ENCODE data around the gene PDE9A.

PDE9A gene

DNA sequence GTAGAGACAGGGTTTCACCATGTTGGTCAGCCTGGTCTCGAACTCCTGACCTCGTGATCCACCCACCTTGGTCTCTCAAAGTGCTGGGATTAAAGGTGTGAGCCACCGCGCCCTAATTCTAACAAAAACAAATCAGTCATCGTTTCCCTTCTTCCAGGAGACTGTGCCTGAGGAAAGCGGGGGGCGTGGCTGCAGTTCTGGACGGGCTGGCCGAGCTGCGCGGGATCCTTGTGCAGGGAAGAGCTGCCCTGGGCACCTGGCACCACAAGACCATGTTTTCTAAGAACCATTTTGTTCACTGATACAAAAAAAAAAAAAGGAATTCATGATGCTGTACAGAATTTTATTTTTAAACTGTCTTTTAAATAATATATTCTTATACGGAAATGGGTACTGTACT, 121.7 kb downstream of the PDE9A start:
- DNase-seq (ENCODE audit: low spot score), result no peak

DNA sequence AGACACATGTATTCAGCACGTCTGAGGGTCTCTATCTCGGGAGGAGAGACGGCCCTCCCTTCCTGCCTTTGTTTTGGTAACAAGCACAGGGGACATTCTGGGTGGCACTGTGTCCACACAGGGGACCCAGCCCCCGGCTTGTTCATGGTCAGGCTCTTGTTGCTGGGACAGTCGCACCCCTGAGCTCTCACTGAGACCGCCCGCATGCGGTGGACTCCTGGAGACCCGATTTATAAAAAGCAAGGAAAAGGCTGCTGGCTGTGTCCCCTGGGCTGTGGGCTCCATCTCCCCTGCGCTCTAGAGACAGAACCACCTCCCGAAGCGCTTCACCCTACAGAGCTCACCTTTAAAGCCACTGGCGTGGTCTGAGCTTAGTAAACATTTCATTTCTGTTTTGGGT, 122.5 kb downstream of the PDE9A start:
- no peak for DNase-seq (ENCODE audit: low spot score)

GRCh38 chr21:42777064-42777756, 123.8 kb downstream of the PDE9A start:
- DNase-seq (ENCODE audit: low spot score), result no peak

GRCh38 chr21:42777757-42778344, 124.4 kb downstream of the PDE9A start:
- DNase-seq (ENCODE audit: low spot score), result no peak

DNA sequence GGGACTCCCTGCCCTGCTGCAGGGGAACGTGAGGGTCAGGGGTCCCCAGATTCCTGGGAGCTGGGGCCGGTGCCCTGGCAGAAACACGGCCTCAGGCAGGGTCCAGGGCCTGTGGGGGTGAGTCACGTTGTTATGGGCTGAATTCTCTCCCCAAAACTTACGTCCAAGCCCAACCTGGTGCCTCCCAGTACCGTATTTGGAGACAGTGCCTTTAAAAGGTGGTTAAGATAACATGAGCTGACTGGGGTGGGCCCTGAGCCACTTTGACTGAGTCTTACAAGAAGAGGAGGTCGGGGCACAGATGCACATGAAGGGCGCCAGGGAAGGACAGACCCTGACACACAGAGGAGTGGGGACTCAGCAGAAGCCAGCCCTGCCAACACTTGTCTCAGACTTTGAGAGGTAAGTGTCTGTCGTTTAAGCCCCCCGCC, 126.0 kb downstream of the PDE9A start:
- no peak for DNase-seq (ENCODE audit: low spot score)

- DNase-seq (ENCODE audit: low spot score), result no peak
Measured at GRCh38 chr21:42780617-42781016, 127.2 kb downstream of the PDE9A start.

DNA sequence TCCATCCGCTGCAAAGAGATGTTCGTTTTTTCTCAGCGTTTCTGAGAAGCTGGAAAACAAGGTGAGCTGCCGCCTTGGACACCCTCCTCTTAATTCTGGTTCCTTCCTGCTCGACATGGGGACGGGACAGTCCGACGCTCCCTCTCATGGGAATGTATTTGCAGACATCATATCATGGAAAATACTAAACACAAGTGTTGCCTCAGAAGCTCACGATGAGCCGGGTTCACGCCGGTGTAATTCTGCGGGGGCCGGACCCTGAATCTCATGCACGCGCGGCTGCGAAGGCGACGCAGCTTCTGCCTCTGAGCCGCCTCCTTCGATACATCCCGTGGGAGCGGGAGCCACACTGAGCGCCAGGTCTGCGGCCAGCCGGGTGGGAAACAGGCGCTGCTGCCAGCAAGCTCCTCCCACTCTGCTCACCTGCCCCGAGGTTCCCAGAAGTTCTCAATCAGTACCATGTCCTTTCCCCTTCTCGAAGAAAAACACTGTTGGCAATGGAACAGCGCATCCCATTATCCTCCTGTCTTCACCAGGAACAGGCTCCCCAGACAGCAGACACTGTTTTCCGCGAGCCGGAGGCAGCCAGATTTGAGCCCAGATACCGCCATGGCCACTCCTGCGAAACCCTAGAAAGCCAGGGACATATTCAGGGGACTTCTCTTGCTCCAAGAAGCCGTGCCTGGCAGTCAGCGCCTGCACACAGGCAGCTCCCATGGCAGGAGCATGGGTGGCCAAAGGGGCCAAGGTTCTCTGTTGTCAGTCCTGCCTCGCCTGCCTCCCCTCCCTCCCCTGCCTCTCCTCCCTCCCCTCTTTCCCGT, 127.9 kb downstream of the PDE9A start:
- no peak for DNase-seq (ENCODE audit: low spot score)

DNA sequence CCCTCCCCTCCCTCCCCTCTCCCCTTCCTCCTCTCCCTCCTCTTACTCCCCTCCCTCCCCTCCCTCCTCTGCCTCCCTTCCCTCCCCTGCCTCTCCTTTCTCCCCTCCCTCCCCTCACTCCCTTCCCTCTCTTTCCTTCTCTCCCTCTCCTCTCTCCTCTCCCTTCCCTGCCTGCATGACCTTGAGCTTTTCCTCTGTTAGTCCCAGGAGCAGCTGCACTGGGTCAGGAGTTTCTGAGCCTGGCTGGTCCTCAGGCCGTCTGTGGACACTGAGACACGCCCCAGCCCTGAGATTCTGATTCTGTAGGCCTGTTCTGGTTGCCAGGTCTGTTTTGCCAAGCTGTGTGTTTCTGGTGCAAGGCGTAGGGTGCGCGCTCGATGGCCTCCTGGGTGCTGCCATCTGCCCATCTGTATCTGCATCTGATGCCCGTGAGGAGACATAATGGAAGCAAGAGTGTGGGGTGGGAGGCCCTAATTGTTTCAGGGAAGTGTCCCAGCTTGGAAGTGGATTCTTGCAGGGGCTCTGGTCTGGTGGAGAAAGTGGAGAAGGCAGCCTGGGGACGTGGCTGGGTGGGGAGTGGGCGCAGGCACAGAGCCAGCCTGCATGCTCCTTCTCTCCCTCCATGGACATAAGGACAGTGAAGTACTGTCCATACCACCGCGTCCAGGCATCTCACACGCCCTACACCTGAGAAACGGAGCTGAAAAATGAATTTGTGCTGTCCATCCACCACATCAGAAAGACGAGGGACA, 128.7 kb downstream of the PDE9A start:
- no peak for DNase-seq (ENCODE audit: low spot score)

DNA sequence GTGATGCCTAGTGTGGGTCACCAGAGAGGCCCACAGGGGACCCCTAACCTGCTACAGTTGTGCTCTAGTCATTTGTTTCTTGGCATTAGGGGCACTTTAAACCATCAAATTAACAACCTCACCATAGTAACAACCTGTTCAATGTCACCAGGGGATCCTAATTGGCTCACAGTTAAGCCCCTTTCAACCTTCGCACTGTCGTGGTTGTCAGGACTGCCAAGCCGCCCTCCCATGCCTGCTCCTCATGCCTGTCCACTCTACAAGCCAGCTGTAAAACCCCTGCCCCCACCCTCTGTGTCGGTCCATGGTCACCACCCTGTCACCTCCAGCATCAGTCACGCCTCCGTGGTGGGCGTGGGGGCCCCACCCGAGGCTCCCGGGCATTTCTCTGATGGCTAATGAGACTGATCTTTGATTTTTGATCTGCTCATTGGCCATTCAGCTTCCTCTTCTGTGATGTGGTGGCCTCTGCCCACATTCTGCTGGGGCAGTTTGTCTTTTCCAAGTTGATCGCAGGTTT, 129.4 kb downstream of the PDE9A start:
- DNase-seq (ENCODE audit: low spot score), result no peak

- no peak for DNase-seq (ENCODE audit: low spot score)
Measured at GRCh38 chr21:42784276-42784675, 130.9 kb downstream of the PDE9A start.

- DNase-seq (ENCODE audit: low spot score), result no peak
Measured at GRCh38 chr21:42784896-42785451, 131.6 kb downstream of the PDE9A start.

DNA sequence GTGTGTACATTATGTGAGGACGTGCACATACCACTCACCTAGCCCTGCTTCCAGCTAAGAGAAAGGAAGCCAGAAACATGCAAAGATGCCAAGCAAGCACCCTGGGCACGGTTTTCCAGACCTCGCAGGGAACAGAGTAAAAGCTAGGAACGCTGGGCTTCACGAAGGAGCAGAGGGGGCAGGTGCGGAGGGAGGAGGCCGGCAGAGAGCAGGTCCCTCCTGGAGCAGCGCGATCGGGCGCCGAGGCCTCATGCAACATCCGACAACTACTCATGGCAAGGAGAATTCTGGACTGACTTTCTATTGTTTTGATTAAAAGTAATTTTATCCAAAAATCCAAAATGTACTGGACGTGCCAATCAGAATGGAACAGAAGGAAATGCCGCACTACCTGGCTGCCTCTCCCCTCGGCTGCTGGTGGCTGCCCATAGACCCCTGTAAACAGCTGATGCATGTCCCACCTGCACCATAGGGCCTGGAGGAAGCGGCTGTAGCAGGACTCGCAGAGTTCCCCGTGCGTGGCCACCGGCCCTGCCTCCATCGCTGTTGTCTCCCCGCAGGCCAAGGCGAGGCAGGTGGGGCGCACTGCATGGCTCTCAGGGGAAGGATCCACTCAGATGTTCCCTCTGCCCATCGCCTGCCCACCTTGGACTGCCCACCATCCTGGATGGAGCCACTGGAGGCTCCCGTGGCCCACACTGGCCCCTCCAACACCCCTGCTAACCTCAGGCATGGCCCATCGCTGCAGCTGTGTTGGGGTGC, 132.4 kb downstream of the PDE9A start:
- no peak for DNase-seq (ENCODE audit: low spot score)

GRCh38 chr21:42786884-42787283, 133.5 kb downstream of the PDE9A start:
- no peak for DNase-seq (ENCODE audit: low spot score)

DNA sequence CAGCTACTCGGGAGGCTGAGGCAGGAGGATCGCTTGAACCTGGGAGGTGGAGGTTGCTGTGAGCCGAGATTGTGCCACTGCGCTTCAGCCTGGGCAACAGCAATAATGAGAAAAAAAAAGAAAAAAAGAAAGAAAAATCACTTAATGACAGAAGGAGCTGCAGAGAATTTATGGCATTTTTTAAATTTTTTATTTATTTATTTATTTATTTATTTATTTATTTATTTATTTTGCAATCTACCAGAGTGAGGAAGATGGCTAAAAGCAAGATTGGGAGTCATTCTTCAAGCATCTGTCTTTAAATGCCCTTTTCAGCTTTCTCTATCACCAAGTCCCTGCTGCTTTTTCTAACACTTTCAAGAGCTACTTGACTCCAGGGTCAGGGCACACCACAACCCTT, 134.2 kb downstream of the PDE9A start:
- DNase-seq (ENCODE audit: low spot score), result no peak

DNA sequence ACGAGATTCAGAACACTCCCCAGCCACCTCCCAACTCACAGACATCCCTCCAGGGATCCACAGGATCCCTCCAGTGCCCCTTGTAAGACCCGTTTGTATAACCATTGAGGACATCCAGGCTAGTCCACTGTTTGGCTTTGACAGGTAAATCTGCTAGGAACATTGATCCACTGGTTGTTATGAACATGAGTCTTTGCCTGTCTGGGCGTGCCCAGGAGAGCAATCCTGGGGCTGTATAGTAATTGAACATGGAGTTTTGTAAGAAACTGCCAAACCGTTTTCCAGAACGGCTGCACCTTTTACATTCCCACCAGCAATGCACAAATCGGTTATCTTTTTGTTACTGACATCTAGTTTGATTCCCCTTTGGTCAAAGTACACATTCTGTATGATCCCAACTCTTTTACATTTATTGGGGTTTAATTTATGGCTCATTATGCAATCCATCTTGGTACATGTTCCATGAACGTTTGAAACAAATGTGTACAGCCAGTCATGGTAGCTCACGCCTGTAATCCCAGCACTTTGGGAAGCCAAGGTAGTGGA, 137.2 kb downstream of the PDE9A start:
- no peak for DNase-seq (ENCODE audit: low spot score)

- DNase-seq (ENCODE audit: low spot score), result no peak
Measured at GRCh38 chr21:42793774-42794173, 140.4 kb downstream of the PDE9A start.

DNA sequence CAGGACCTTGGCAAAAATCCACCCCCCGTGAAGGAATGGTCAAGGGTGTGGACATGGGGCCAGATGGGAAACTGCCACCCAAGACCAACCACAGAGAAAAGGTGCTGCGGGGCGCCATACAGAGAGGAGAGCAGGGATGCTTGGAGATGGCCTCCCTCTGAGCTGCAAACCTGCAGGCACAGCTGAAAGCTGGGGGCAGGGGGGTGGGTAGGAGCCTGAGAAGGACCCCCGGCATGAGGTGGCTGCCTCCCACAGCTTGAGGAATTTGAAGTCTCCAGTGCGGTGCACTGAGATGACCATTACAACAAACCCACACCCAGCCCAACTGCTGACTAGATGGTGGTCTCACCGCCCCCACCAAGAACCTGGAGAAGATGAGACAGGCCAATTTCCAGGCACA, 141.1 kb downstream of the PDE9A start:
- no peak for DNase-seq (ENCODE audit: low spot score)

GRCh38 chr21:42796327-42797062, 143.1 kb downstream of the PDE9A start:
- no peak for DNase-seq (ENCODE audit: low spot score)

DNA sequence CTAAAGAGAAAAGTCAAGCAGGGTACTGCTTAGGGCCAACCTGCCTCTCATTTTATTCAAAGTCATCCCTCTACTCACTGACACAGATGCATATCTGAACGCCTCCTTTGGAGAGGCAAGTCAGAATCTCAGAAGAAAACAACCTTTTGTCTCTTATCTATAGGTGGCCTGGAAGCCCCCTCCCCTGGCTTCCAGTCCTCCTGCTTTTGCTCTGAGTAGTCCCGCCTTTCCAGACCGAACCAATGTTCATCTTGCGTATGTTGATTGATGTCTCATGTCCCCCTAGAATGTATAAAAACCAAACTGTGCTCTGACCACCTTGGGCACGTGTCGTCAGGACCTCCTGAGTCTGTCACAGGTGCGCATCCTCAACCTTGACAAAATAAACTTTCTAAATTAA, 144.1 kb downstream of the PDE9A start:
- no peak for DNase-seq (ENCODE audit: low spot score)

DNA sequence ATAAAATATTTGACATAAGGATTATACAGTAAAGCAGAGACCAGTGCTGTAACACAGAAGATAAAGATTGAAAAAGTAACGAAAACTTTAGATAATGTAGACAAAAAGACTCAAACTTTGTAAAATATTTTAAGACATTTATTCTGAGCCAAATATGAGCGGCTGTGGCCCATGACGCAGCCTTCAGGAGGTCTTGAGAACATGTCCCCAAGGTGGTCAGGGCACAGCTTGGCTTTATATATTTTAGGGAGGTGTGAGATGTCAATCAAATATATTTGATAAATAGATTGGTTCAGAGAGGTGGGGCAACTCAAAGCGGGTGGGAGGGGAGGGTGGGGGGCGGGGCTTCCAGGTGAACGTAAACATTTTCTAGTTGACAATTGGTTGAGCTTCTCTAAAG, 144.7 kb downstream of the PDE9A start:
- DNase-seq (ENCODE audit: low spot score), result no peak
